K562 (cell line): ENCODE results near the gene ZNF641. TPM values are rescaled to one million over a fixed set of nuclear protein-coding genes. Genes with fewer than 3 reads are reported as not detected.
A peak's percentile ranks its signal among the peaks of the same experiment; 100 is the strongest.

Experiments
- ATAC-seq: fragments of 200-7000 bp; cut with Tn5 transposase; 3 replicates; pipeline ENCODE4 v1.9.1; 2020; ENCODE audit warnings: moderate library complexity
- BruUV-seq: library from RNA; stranded (reverse); fragments of 400-500 nt; replicated peaks from 2 replicates; lab custom pipeline; 2021; lab: Mats Ljungman, UMichigan
- CTCF ChIA-PET: fragments of 300-600 bp; formaldehyde crosslinking; extraction: SDS; loops from one replicate; lab custom pipeline; 2021; ENCODE audit warnings: low intra/inter-chr PET ratio; lab: Yijun Ruan, JAX
- POLR2A ChIA-PET: fragments of 300-600, 350-650 bp; sonication (Branson Sonifier 250); formaldehyde crosslinking; extraction: SDS; loops from one replicate; lab custom pipeline; 2021; ENCODE audit warnings: antibody characterized with exemption, inconsistent platforms; lab: Yijun Ruan, JAX
- DNase-seq, 4 experiments: peaks; one replicate each; pipeline versions ENCODE4 v3.0.0 to v3.0.0-alpha.2; 2011 to 2018; ENCODE audit warnings: low spot score in 3 of 4, mixed read lengths in 3 of 4; ENCODE audit errors: extremely low read depth in 1 of 4
- FAIRE-seq: peaks from 2 replicates; lab custom pipeline; 2011; peaks lifted over from hg19 to GRCh38; lab: Jason Lieb, UNC
- H2AFZ ChIP-seq: 2 replicates; pipeline ENCODE4 v1.6.0; 2011; ENCODE audit warnings: low read depth, low read length, control low read depth, inconsistent platforms
- H3K27ac ChIP-seq: fragments of 200-600 bp; 3 replicates; pipeline ENCODE4 v1.8.0; 2011; ENCODE audit warnings: low read depth, mild to moderate bottlenecking, control low read depth, inconsistent platforms, low read length, moderate library complexity, mixed read lengths; ENCODE audit errors: extremely low read depth
- H3K27me3 ChIP-seq, 2 experiments: fragments of 300-600 bp in 1 of 2; 2 replicates in 1 of 2; 3 replicates in 1 of 2; pipeline versions ENCODE4 v1.6.0 to v1.8.0; 2011; ENCODE audit warnings: inconsistent platforms in 2 of 2, low read length in 2 of 2, mild to moderate bottlenecking in 1 of 2, mixed read lengths in 1 of 2, moderate library complexity in 1 of 2; ENCODE audit not compliant: control insufficient read depth in 2 of 2, insufficient read depth in 2 of 2
- H3K36me3 ChIP-seq: fragments of 300-600 bp; 3 replicates; pipeline ENCODE4 v1.8.0; 2011; ENCODE audit warnings: mild to moderate bottlenecking, low read length, inconsistent platforms; ENCODE audit not compliant: control insufficient read depth, insufficient read depth
- H3K4me1 ChIP-seq, 2 experiments: fragments of 200-600 bp in 1 of 2; replicated peaks in 1 of 2; 2 replicates in 1 of 2; 3 replicates in 1 of 2; pipeline versions ENCODE4 v1.5.1 to v1.8.0; 2011; ENCODE audit warnings: inconsistent platforms in 2 of 2, low read length in 2 of 2, mild to moderate bottlenecking in 1 of 2, mixed read lengths in 1 of 2, moderate library complexity in 1 of 2; ENCODE audit not compliant: control insufficient read depth in 2 of 2, insufficient read depth in 2 of 2
- H3K4me2 ChIP-seq: 2 replicates; pipeline ENCODE4 v1.6.1; 2011; ENCODE audit warnings: low read length, control low read depth, inconsistent platforms, mixed read lengths; ENCODE audit not compliant: insufficient read depth
- H3K4me3 ChIP-seq: fragments of 200-600 bp; sonication (generic), shearing (Covaris generic); 2 replicates; pipeline ENCODE4 v1.5.1; 2016; ENCODE audit warnings: control low read depth, inconsistent platforms
- H3K79me2 ChIP-seq: fragments of 200-600 bp; 3 replicates; pipeline ENCODE4 v1.8.0; 2011; ENCODE audit warnings: low read length, inconsistent platforms; ENCODE audit not compliant: control insufficient read depth, insufficient read depth
- H3K9ac ChIP-seq, 2 experiments: 2 replicates each; pipeline versions ENCODE4 v1.6.0 to v1.6.1; 2011; ENCODE audit warnings: low read depth in 2 of 2, low read length in 2 of 2, control low read depth in 1 of 2, inconsistent platforms in 1 of 2, mild to moderate bottlenecking in 1 of 2, mixed read lengths in 1 of 2; ENCODE audit not compliant: insufficient read depth in 1 of 2
- H3K9me1 ChIP-seq: one replicate; pipeline ENCODE4 v1.6.0; 2011; ENCODE audit warnings: inconsistent platforms, mild to moderate bottlenecking, low read length, moderate library complexity; ENCODE audit not compliant: control insufficient read depth, insufficient read depth
- H3K9me3 ChIP-seq: replicated peaks from 2 replicates; pipeline ENCODE4 v1.5.1; 2011; ENCODE audit warnings: low read depth, low read length, inconsistent platforms; ENCODE audit not compliant: control insufficient read depth, insufficient read depth
- H4K20me1 ChIP-seq: replicated peaks from 2 replicates; pipeline ENCODE4 v1.6.1; 2011; ENCODE audit warnings: low read length, inconsistent platforms, mixed read lengths; ENCODE audit not compliant: control insufficient read depth, insufficient read depth
- CTCF ChIP-seq, 3 experiments: IDR thresholded peaks in 2 of 3; conservative IDR thresholded peaks in 1 of 3; 2 replicates each; pipeline ENCODE4 v1.5.1; 2011 to 2012; ENCODE audit warnings: low read length in 3 of 3, mild to moderate bottlenecking in 3 of 3, control low read depth in 2 of 3, improper control_type of control experiment in 1 of 3, inconsistent platforms in 1 of 3, low read depth in 1 of 3, mixed read lengths in 1 of 3, moderate library complexity in 1 of 3; ENCODE audit not compliant: insufficient read depth in 2 of 3
- DMBX1 ChIP-seq: fragments of 250-450 bp; sonication (Bioruptor Pico); IDR thresholded peaks from 2 replicates; pipeline ENCODE4 v1.8.0; 2022; ENCODE audit warnings: inconsistent platforms, mild to moderate bottlenecking, moderate library complexity, borderline replicate concordance
- ETV1 ChIP-seq: fragments of 450-650 bp; conservative IDR thresholded peaks from 2 replicates; pipeline ENCODE4 v1.6.1; 2016; ENCODE audit warnings: missing genetic modification characterization, control low read depth, low read depth, missing compliant biosample characterization
- MCM3 ChIP-seq: fragments of 450-650 bp; IDR thresholded peaks from 2 replicates; pipeline ENCODE4 v1.6.1; 2016
- MTA1 ChIP-seq: fragments of 450-650 bp; IDR thresholded peaks from 2 replicates; pipeline ENCODE4 v1.6.1; 2017; ENCODE audit warnings: borderline replicate concordance
- NFIC ChIP-seq: fragments of 450-650 bp; IDR thresholded peaks from 2 replicates; pipeline ENCODE4 v1.6.1; 2017; ENCODE audit warnings: mild to moderate bottlenecking, inconsistent platforms
- PYGO2 ChIP-seq: fragments of 450-650 bp; IDR thresholded peaks from 2 replicates; pipeline ENCODE4 v1.6.1; 2016; ENCODE audit warnings: mild to moderate bottlenecking, missing genetic modification characterization, moderate library complexity, missing compliant biosample characterization
- RAD21 ChIP-seq, 2 experiments: fragments of 250-450 bp in 1 of 2; fragments of 450-650 bp in 1 of 2; sonication (Bioruptor Pico) in 1 of 2; formaldehyde crosslinking in 1 of 2; IDR thresholded peaks in 1 of 2; conservative IDR thresholded peaks in 1 of 2; 2 replicates each; pipeline versions ENCODE4 v1.4.0 to v1.8.0; 2020 to 2022; ENCODE audit warnings: mild to moderate bottlenecking in 2 of 2, moderate library complexity in 1 of 2
- TCF7 ChIP-seq: sonication (generic); IDR thresholded peaks from 2 replicates; pipeline ENCODE4 v1.6.1; 2016; ENCODE audit warnings: antibody characterized with exemption, borderline replicate concordance
- WGBS: fragments of 100-300 bp; shearing (Covaris generic); methylation state at CpG from one replicate; pipeline ENCODE4 v1.1.6; 2016; ENCODE audit warnings: low coverage, mixed read lengths; ENCODE audit not compliant: insufficient coverage; ENCODE audit errors: missing lambda C conversion rate; 5-methylcytosine and 5-hydroxymethylcytosine counted together
- in situ Hi-C: fragments of 300-500 bp; cut with MboI; formaldehyde crosslinking; loops from 4 replicates; pipeline ENCODE4 v1.15.0; 2018; ENCODE audit warnings: inconsistent platforms, mixed read lengths
- intact Hi-C: fragments of 100-400 bp; cut with micrococcal nuclease; formaldehyde crosslinking; loops from 2 replicates; pipeline ENCODE4 v1.14.2; 2022
- polyA plus RNA-seq, 8 experiments: library from polyadenylated mRNA; depleted of rRNA in 4 of 8; stranded (reverse) in 5 of 8; unstranded in 3 of 8; fragments of >200 nt; fragmentation: Nextera tagmentation in 2 of 8; fragmentation: Illumina TruSeq in 1 of 8; extraction: Ambion mirVana in 2 of 8; extraction: Trizol in 1 of 8; gene quantifications; 2 replicates each; pipeline versions ENCODE4 v1.2.1 to v1.2.3, GENCODE V29; 2011 to 2014; ENCODE audit warnings: inconsistent platforms in 1 of 8, missing spikeins in 1 of 8
- total RNA-seq, 7 experiments: library from RNA; depleted of rRNA in 6 of 7; stranded (reverse); fragments of >200 nt in 6 of 7; fragmentation: Illumina TruSeq in 2 of 7; extraction: Trizol in 2 of 7; gene quantifications; 2 replicates each; pipeline versions ENCODE4 v1.2.1 to v1.2.3, GENCODE V29; 2011 to 2021; ENCODE audit warnings: low replicate concordance in 1 of 7
- TF ChIP-seq, protein P1 (sequence below), 2 experiments: fragments of 450-650 bp in 1 of 2; sonication (generic) in 1 of 2; formaldehyde crosslinking; conservative IDR thresholded peaks; 2 replicates each; pipeline versions ENCODE4 v1.4.0 to v1.8.1; 2020 to 2022; ENCODE audit warnings: mild to moderate bottlenecking in 1 of 2, missing genetic modification reagents in 1 of 2

ZNF641 gene
- total and polyA plus RNA-seq, 9 of the 15 experiments (the other 6 are each of a cell fraction or from before 2014, with no cell fraction given): 2.5 to 15.6 (median 9.2) TPM

- no peak for TF ChIP-seq ETV1
- TF ChIP-seq RAD21 (CRISPR knock-in tag; conservative IDR thresholded peaks at IDR 0.05 in 1 of 2, IDR thresholded peaks at IDR 0.05 in 1 of 2): peak in 1 of 2 experiments; percentile 60; a peak in 2 of 4 replicates
- no peak for TF ChIP-seq MTA1
- TF ChIP-seq CTCF (IDR thresholded peaks at IDR 0.05 in 2 of 3, conservative IDR thresholded peaks at IDR 0.05 in 1 of 3; ENCODE audit: insufficient read depth in 2 of 3, low read depth in 1 of 3, low read length in 3 of 3): peak; percentile 46 to 61 (median 48)
- TF ChIP-seq, all 486 proteins: peak for 2
Observed at GRCh38 chr12:48336564-48336963, 14.2 kb downstream of the ZNF641 start (continued).

- no peaks in the 10 kb centered on the region for H3K9me3 ChIP-seq
- CTCF ChIA-PET: no interaction called here
- 50% methylated on average over 2 of the region's 2 CpGs for WGBS
- POLR2A ChIA-PET: no interaction called here
- DNase-seq (no peak), FAIRE-seq (no peak), ATAC-seq (no peak)
- no peaks in the 10 kb centered on the region for H4K20me1 ChIP-seq
- no peak overlapping the region for H3K4me3 ChIP-seq
- H3K79me2 ChIP-seq: no peaks in the 10 kb centered on the region
- H3K27me3 ChIP-seq: no peaks in the 10 kb centered on the region
- H2AFZ ChIP-seq: no peak overlapping the region
- no peak overlapping the region for H3K27ac ChIP-seq
- intact Hi-C loops (loop anchor here (5.0 kb wide), 1 partner anchor 116 kb away; no protein-coding TSS in a partner anchor), in situ Hi-C loops (no loop called here)
- H3K4me2 ChIP-seq: no peak overlapping the region
- no TSS peak for BruUV-seq
- TF ChIP-seq NFIC (peak; percentile 67), PYGO2 (tag) (no peak), MCM3 (no peak), DMBX1 (CRISPR knock-in tag) (no peak), TCF7 (no peak)
- TF ChIP-seq, protein P1, sequence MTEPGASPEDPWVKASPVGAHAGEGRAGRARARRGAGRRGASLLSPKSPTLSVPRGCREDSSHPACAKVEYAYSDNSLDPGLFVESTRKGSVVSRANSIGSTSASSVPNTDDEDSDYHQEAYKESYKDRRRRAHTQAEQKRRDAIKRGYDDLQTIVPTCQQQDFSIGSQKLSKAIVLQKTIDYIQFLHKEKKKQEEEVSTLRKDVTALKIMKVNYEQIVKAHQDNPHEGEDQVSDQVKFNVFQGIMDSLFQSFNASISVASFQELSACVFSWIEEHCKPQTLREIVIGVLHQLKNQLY (CRISPR knock-in tag; conservative IDR thresholded peaks at IDR 0.05): no peak
- H3K36me3 ChIP-seq: no peaks in the 10 kb centered on the region
- no peak overlapping the region for H3K9ac ChIP-seq
- no peaks in the 10 kb centered on the region for H3K4me1 ChIP-seq
- no peaks in the 10 kb centered on the region for H3K9me1 ChIP-seq
Observed at GRCh38 chr12:48336061-48336460, 14.7 kb downstream of the ZNF641 start.
